ENCODE measurements around the gene MYL3.

DNA sequence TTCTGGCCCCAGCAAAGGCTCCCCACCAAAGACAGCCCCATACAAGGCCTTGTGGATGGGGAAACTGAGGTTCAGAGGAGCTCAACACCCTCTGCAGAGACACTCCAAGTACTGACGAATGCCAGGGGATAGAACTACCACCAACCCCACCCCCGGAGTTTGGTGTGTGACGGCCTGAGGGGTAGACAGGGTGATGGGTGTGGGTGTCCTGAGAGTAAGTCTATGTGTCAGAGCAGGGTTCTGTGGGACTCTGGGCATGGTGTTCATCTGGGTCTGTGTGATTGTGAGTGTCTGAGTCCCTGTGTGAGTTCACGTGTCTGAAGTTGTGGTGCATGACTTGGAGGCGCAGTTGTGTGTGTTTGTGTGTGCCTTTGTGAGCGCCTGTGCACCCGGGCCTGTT is 21.7 kb upstream of the MYL3 start:
- TF ChIP-seq EP300 (IDR thresholded peaks at IDR 0.05; ENCODE audit: borderline replicate concordance) (no peak), EGR1 (IDR thresholded peaks at IDR 0.05) (no peak), YY1 (IDR thresholded peaks at IDR 0.05; ENCODE audit: low read depth) (no peak), TAF1 (IDR thresholded peaks at IDR 0.05; ENCODE audit: low read depth) (no peak), TCF12 (IDR thresholded peaks at IDR 0.05; ENCODE audit: low read depth) (no peak), NFIC (IDR thresholded peaks at IDR 0.05) (no peak), RAD21 (IDR thresholded peaks at IDR 0.05; ENCODE audit: low read depth) (no peak)
